H1 (cell line): ENCODE results near the gene NCBP1. TPM values are rescaled to one million over a fixed set of nuclear protein-coding genes. Genes with fewer than 3 reads are reported as not detected.

ENCODE experiments used
- CTCF ChIA-PET: fragments of 300-600 bp; sonication (Branson Sonifier 250); formaldehyde crosslinking; loops from one replicate; lab custom pipeline; 2021; ENCODE audit not compliant: partially characterized antibody; lab: Charles Lee
- POLR2A ChIA-PET: fragments of 300-600 bp; sonication (Branson Sonifier 250); formaldehyde crosslinking; loops from one replicate; lab custom pipeline; 2021; ENCODE audit warnings: inconsistent platforms; ENCODE audit not compliant: partially characterized antibody; lab: Charles Lee
- DNase-seq, 2 experiments: peaks; one replicate each; pipeline versions ENCODE4 v3.0.0 to v3.0.0-alpha.2; 2010 to 2022; ENCODE audit warnings: low spot score in 2 of 2, low read depth in 1 of 2, mixed read lengths in 1 of 2
- FAIRE-seq: peaks from 2 replicates; lab custom pipeline; 2011; peaks lifted over from hg19 to GRCh38; lab: Jason Lieb, UNC
- H2AFZ ChIP-seq: 2 replicates; pipeline ENCODE4 v1.8.1; 2012; ENCODE audit warnings: low read length, inconsistent platforms
- H2AK5ac ChIP-seq: 2 replicates; pipeline ENCODE4 v1.6.1; 2013; ENCODE audit warnings: low read depth, low read length
- H2BK120ac ChIP-seq: replicated peaks from 2 replicates; pipeline ENCODE3; 2013; ENCODE audit warnings: low read depth, low read length, inconsistent platforms
- H2BK12ac ChIP-seq: 2 replicates; pipeline ENCODE4 v1.6.1; 2013; ENCODE audit warnings: low read depth, low read length
- H2BK15ac ChIP-seq: 2 replicates; pipeline ENCODE4 v1.6.1; 2013; ENCODE audit warnings: low read length
- H2BK20ac ChIP-seq: 2 replicates; pipeline ENCODE4 v1.6.1; 2013; ENCODE audit warnings: low read length
- H2BK5ac ChIP-seq: 2 replicates; pipeline ENCODE4 v1.6.1; 2013; ENCODE audit warnings: low read depth, low read length
- H3K14ac ChIP-seq: 2 replicates; pipeline ENCODE4 v1.6.1; 2013; ENCODE audit warnings: inconsistent platforms; ENCODE audit not compliant: insufficient read length
- H3K18ac ChIP-seq: 2 replicates; pipeline ENCODE4 v1.6.1; 2013; ENCODE audit warnings: low read length; ENCODE audit errors: extremely low read depth
- H3K23ac ChIP-seq: 2 replicates; pipeline ENCODE4 v1.6.1; 2013; ENCODE audit warnings: inconsistent platforms; ENCODE audit not compliant: insufficient read length
- H3K23me2 ChIP-seq: 2 replicates; pipeline ENCODE4 v1.6.1; 2013; ENCODE audit warnings: low read depth, low read length
- H3K27ac ChIP-seq: 2 replicates; pipeline ENCODE4 v1.6.1; 2011; ENCODE audit warnings: low read depth, low read length, inconsistent platforms
- H3K27me3 ChIP-seq, 4 experiments: replicated peaks in 1 of 4; 1 replicate in 1 of 4; 2 replicates in 3 of 4; pipeline versions ENCODE4 v1.6.1 to v1.8.1; 2011 to 2013; ENCODE audit warnings: low read length in 3 of 4, mild to moderate bottlenecking in 3 of 4, inconsistent platforms in 2 of 4, mixed read lengths in 2 of 4, moderate library complexity in 1 of 4; ENCODE audit not compliant: control insufficient read depth in 3 of 4, insufficient read depth in 3 of 4; ENCODE audit errors: extremely low read depth in 1 of 4
- H3K36me3 ChIP-seq, 4 experiments: 2 replicates each; pipeline versions ENCODE4 v1.6.1 to v1.8.1; 2011 to 2013; ENCODE audit warnings: mild to moderate bottlenecking in 4 of 4, low read length in 3 of 4, moderate library complexity in 2 of 4, control low read depth in 1 of 4, inconsistent platforms in 1 of 4; ENCODE audit not compliant: insufficient read depth in 4 of 4, control insufficient read depth in 2 of 4
- H3K4ac ChIP-seq: replicated peaks from 2 replicates; pipeline ENCODE3; 2013; ENCODE audit warnings: low read length, low read depth, mixed read lengths, inconsistent platforms; ENCODE audit not compliant: insufficient read length
- H3K4me1 ChIP-seq, 4 experiments: replicated peaks in 1 of 4; 1 replicate in 1 of 4; 2 replicates in 3 of 4; pipeline versions ENCODE4 v1.6.1 to v1.8.1; 2011 to 2013; ENCODE audit warnings: low read length in 3 of 4, inconsistent platforms in 2 of 4, mixed read lengths in 1 of 4; ENCODE audit not compliant: insufficient read depth in 4 of 4, control insufficient read depth in 3 of 4
- H3K4me2 ChIP-seq, 2 experiments: 2 replicates each; pipeline versions ENCODE4 v1.6.1 to v1.8.1; 2011 to 2013; ENCODE audit warnings: low read depth in 2 of 2, low read length in 2 of 2, control low read depth in 1 of 2, inconsistent platforms in 1 of 2, mild to moderate bottlenecking in 1 of 2; ENCODE audit not compliant: insufficient read depth in 1 of 2
- H3K4me3 ChIP-seq, 4 experiments: fragments of 200-600, 300-600 bp in 1 of 4; sonication (generic), shearing (Covaris generic), sonication (Bioruptor Twin) in 1 of 4; 2 replicates each; pipeline versions ENCODE4 v1.5.1 to v1.8.1; 2011 to 2016; ENCODE audit warnings: low read length in 4 of 4, low read depth in 3 of 4, control low read depth in 2 of 4, inconsistent platforms in 2 of 4, mild to moderate bottlenecking in 2 of 4, mixed read lengths in 1 of 4, moderate library complexity in 1 of 4; ENCODE audit not compliant: insufficient read depth in 2 of 4; ENCODE audit errors: extremely low read depth in 1 of 4
- H3K56ac ChIP-seq: replicated peaks from 2 replicates; pipeline ENCODE3; 2013; ENCODE audit warnings: low read depth, mild to moderate bottlenecking, mixed read lengths, low read length, inconsistent platforms; ENCODE audit not compliant: insufficient read length
- H3K79me1 ChIP-seq: 2 replicates; pipeline ENCODE4 v1.6.1; 2013; ENCODE audit warnings: low read depth, low read length, control low read depth
- H3K79me2 ChIP-seq, 2 experiments: 2 replicates each; pipeline versions ENCODE4 v1.6.1 to v1.8.1; 2012 to 2013; ENCODE audit warnings: low read length in 2 of 2, mild to moderate bottlenecking in 2 of 2, inconsistent platforms in 1 of 2; ENCODE audit not compliant: insufficient read depth in 2 of 2, control insufficient read depth in 1 of 2
- H3K9ac ChIP-seq, 4 experiments: replicated peaks in 1 of 4; 1 replicate in 1 of 4; 2 replicates in 3 of 4; pipeline versions ENCODE4 v1.6.1 to v1.8.1; 2011 to 2013; ENCODE audit warnings: low read depth in 3 of 4, low read length in 3 of 4, control low read depth in 2 of 4, mild to moderate bottlenecking in 2 of 4, moderate library complexity in 2 of 4, inconsistent platforms in 1 of 4; ENCODE audit errors: extremely low read depth in 1 of 4
- H3K9me3 ChIP-seq, 2 experiments: 2 replicates each; pipeline versions ENCODE4 v1.6.1 to v1.8.1; 2012 to 2013; ENCODE audit warnings: mild to moderate bottlenecking in 2 of 2, moderate library complexity in 2 of 2, control low read depth in 1 of 2, inconsistent platforms in 1 of 2, low read depth in 1 of 2, low read length in 1 of 2, mixed read lengths in 1 of 2; ENCODE audit not compliant: insufficient read depth in 2 of 2
- H4K20me1 ChIP-seq, 2 experiments: replicated peaks in 1 of 2; 2 replicates each; pipeline versions ENCODE3 to v1.8.1; 2011 to 2013; ENCODE audit warnings: inconsistent platforms in 2 of 2, low read length in 2 of 2, mild to moderate bottlenecking in 1 of 2; ENCODE audit not compliant: insufficient read depth in 2 of 2, control insufficient read depth in 1 of 2
- H4K5ac ChIP-seq: 2 replicates; pipeline ENCODE4 v1.6.1; 2013; ENCODE audit warnings: low read length, low read depth, mixed read lengths, inconsistent platforms; ENCODE audit not compliant: insufficient read length
- H4K8ac ChIP-seq: 2 replicates; pipeline ENCODE4 v1.8.0; 2013; ENCODE audit warnings: mild to moderate bottlenecking, moderate library complexity, low read length, inconsistent platforms; ENCODE audit not compliant: insufficient read depth; ENCODE audit errors: extremely low read depth
- H4K91ac ChIP-seq: replicated peaks from 2 replicates; pipeline ENCODE3; 2013; ENCODE audit warnings: low read length, mixed read lengths, inconsistent platforms; ENCODE audit not compliant: insufficient read length
- CBX5 ChIP-seq: fragments of 300-800, 300-1000 bp; sonication (generic); IDR thresholded peaks from 2 replicates; pipeline ENCODE4 v1.7.1; 2016; ENCODE audit warnings: antibody characterized with exemption, low read length, low read depth
- NANOG ChIP-seq: IDR thresholded peaks from 2 replicates; pipeline ENCODE4 v1.6.1; 2011; ENCODE audit warnings: low read length, low read depth, mild to moderate bottlenecking, inconsistent platforms; ENCODE audit not compliant: insufficient read depth, poor library complexity, severe bottlenecking
- POLR2A ChIP-seq, 2 experiments: IDR thresholded peaks; 1 replicate in 1 of 2; 2 replicates in 1 of 2; pipeline ENCODE4 v1.6.1; 2011; ENCODE audit warnings: low read depth in 2 of 2, low read length in 2 of 2, mild to moderate bottlenecking in 2 of 2; ENCODE audit errors: control extremely low read depth in 1 of 2
- SIRT6 ChIP-seq: IDR thresholded peaks from one replicate; pipeline ENCODE4 v1.7.1; 2012; ENCODE audit warnings: low read length, inconsistent platforms
- SUZ12 ChIP-seq: fragments of 200-600 bp; sonication (generic); IDR thresholded peaks from 2 replicates; pipeline ENCODE4 v1.6.1; 2012; ENCODE audit warnings: mild to moderate bottlenecking, inconsistent platforms, low read length, moderate library complexity, mixed read lengths
- TCF12 ChIP-seq: IDR thresholded peaks from 2 replicates; pipeline ENCODE4 v1.6.1; 2011; ENCODE audit warnings: low read depth, mild to moderate bottlenecking, low read length
- YY1 ChIP-seq: IDR thresholded peaks from 2 replicates; pipeline ENCODE4 v1.6.1; 2011; ENCODE audit warnings: low read depth, mild to moderate bottlenecking, low read length
- WGBS, 2 experiments: shearing (Covaris generic) in 1 of 2; methylation state at CpG; one replicate each; pipeline versions ENCODE4 v1.1.6 to v1.1.7; 2013 to 2015; ENCODE audit warnings: low lambda C conversion rate in 2 of 2, mixed read lengths in 2 of 2, inconsistent platforms in 1 of 2, low coverage in 1 of 2, missing lambda C conversion rate in 1 of 2; ENCODE audit not compliant: insufficient replicate concordance in 2 of 2, insufficient coverage in 1 of 2, insufficient read length in 1 of 2; ENCODE audit errors: extremely low coverage in 1 of 2, missing lambda C conversion rate in 1 of 2; 5-methylcytosine and 5-hydroxymethylcytosine counted together
- polyA plus RNA-seq, 7 experiments: library from polyadenylated mRNA; depleted of rRNA in 3 of 7; stranded (reverse) in 5 of 7; unstranded in 2 of 7; fragments of >200 nt in 5 of 7; fragments of 200-250 nt in 2 of 7; gene quantifications; 1 replicate in 5 of 7; 2 replicates in 1 of 7; 4 replicates in 1 of 7; pipeline versions ENCODE4 v1.2.1 to v1.2.3, GENCODE V29; 2011 to 2013; ENCODE audit warnings: missing spikeins in 2 of 7, mixed read lengths in 2 of 7
- total RNA-seq: library from RNA; stranded (reverse); fragmentation: NEBNext Ultra II Directional; extraction: Animal tissue kit (Norgen Biotek cat#: 25700); gene quantifications from 2 replicates; pipeline ENCODE4 v1.2.1, GENCODE V29; 2021

NCBP1 gene
- total and polyA plus RNA-seq, 2 of the 8 experiments (the other 6 are each of a cell fraction or from before 2014, with no cell fraction given), result 14.7 to 54.0 TPM

DNA sequence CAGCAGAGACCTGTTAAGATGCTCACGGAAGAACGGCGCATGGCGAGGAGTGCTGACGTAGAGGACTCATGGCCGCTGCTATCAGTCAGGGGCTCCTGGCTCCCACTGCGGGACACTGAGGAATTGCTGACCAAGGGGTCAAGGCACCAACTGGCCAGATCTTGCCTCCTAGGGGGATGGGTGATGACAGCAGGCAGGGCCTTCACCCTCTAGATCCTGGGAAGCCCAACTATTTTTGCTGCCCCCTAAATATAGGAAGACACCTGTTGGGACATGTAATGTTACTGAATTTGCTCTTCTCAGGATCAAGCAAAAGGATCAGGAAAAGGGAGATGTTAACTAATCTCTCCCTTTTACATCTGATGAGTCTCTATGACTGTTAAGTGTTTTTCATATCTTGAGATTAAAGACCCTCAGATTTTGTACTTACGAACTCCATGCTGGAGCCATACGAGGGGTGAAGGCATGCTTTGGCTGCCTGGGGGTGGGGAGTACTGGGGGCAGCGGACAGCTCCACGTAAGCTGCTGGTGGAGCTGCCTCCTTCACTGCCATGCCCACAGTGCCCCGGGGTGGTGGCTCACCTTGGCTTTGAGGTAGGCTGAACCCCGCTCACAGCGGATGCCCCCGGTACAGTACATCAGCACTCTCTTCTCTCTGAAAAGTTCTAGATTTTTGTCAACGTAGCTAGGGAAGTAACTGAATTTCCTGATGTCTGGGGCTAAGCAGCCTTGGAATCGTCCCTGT lies 28.5 kb upstream of the NCBP1 start:
- H2BK12ac ChIP-seq, result no peak overlapping the region
- DNase-seq, result no peak
- no peak overlapping the region for H3K14ac ChIP-seq
- no peak overlapping the region for H2BK5ac ChIP-seq
- no peaks in the 10 kb centered on the region for H3K23me2 ChIP-seq
- no peak overlapping the region for H4K8ac ChIP-seq
- H3K23ac ChIP-seq, result no peak overlapping the region
- no peak for FAIRE-seq
- WGBS, 2 experiments, result 91% methylated on average over 17 of the region's 17 CpGs; no CpG with 5 or more reads in 1 of the 2 experiments
- no peak overlapping the region for H3K27ac ChIP-seq
- no peak overlapping the region for H4K5ac ChIP-seq
- no peak overlapping the region for H2AK5ac ChIP-seq
- no peak overlapping the region for H2AFZ ChIP-seq
- no peak overlapping the region for H4K91ac ChIP-seq
- H4K20me1 ChIP-seq, result no peaks in the 10 kb centered on the region
- H2BK20ac ChIP-seq, result no peak overlapping the region
- peaks cover 21 to 64% (median 42%) of the 10 kb centered on the region in 4 experiments for H3K36me3 ChIP-seq
- no peaks in the 10 kb centered on the region for H3K9me3 ChIP-seq
- no peak overlapping the region for H3K4ac ChIP-seq
- H3K27me3 ChIP-seq, result no peaks in the 10 kb centered on the region
- H3K4me1 ChIP-seq, result no peaks in the 10 kb centered on the region
- no peak overlapping the region for H3K18ac ChIP-seq
- no peak overlapping the region for H3K9ac ChIP-seq
- H3K79me1 ChIP-seq, result no peaks in the 10 kb centered on the region; the same call in 1 of the 2 replicates
- CTCF ChIA-PET, result interaction anchor here (0.7 to 22.2 kb wide), 4 partner anchors 10 to 135 kb away, joined by 3 to 574 read pairs (median 4); no protein-coding TSS in a partner anchor
- no peak overlapping the region for H3K56ac ChIP-seq
- POLR2A ChIA-PET, result no interaction called here
- H3K4me2 ChIP-seq, result no peak overlapping the region
- H3K4me3 ChIP-seq, result no peak overlapping the region
- no peaks in the 10 kb centered on the region for H3K79me2 ChIP-seq
- TF ChIP-seq SIRT6 (no peak), CBX5 (no peak), NANOG (no peak), TCF12 (no peak), YY1 (no peak), SUZ12 (no peak), POLR2A (IDR thresholded peaks at IDR 0.05; ENCODE audit: control extremely low read depth in 1 of 2, low read depth in 2 of 2, low read length in 2 of 2) (no peak)
- no peak overlapping the region for H2BK120ac ChIP-seq
- H2BK15ac ChIP-seq, result no peak overlapping the region
